Mesenchymal stem cell (in vitro differentiated cells and primary cell): ENCODE data around the gene ANKRD40CL.

Experiments
- DNase-seq: peaks from one replicate; pipeline ENCODE4 v3.0.0-alpha.2; 2013
- H2AFZ ChIP-seq: one replicate; pipeline ENCODE4 v1.6.1; 2013; ENCODE audit warnings: low read depth, mild to moderate bottlenecking, control low read depth, inconsistent platforms, low read length, moderate library complexity
- H2AK5ac ChIP-seq: 2 replicates; pipeline ENCODE4 v1.6.1; 2013; ENCODE audit warnings: low read length, moderate library complexity, mild to moderate bottlenecking, inconsistent platforms; ENCODE audit not compliant: severe bottlenecking
- H2BK120ac ChIP-seq: one replicate; pipeline ENCODE4 v1.6.1; 2013; ENCODE audit warnings: low read depth, mild to moderate bottlenecking, inconsistent platforms, low read length, moderate library complexity
- H2BK12ac ChIP-seq, 2 experiments: one replicate each; pipeline ENCODE4 v1.6.1; 2013; ENCODE audit warnings: inconsistent platforms in 2 of 2, low read length in 2 of 2, mild to moderate bottlenecking in 2 of 2, moderate library complexity in 2 of 2, control low read depth in 1 of 2
- H2BK15ac ChIP-seq: one replicate; pipeline ENCODE4 v1.6.1; 2013; ENCODE audit warnings: mild to moderate bottlenecking, low read depth, inconsistent platforms; ENCODE audit not compliant: poor library complexity, severe bottlenecking
- H2BK5ac ChIP-seq: 2 replicates; pipeline ENCODE4 v1.6.1; 2013; ENCODE audit warnings: low read depth, mild to moderate bottlenecking, low read length, control low read depth, inconsistent platforms; ENCODE audit not compliant: poor library complexity, severe bottlenecking
- H3K14ac ChIP-seq, 2 experiments: one replicate each; pipeline ENCODE4 v1.6.1; 2013; ENCODE audit warnings: inconsistent platforms in 2 of 2, low read length in 2 of 2, control low read depth in 1 of 2, mild to moderate bottlenecking in 1 of 2, moderate library complexity in 1 of 2
- H3K18ac ChIP-seq, 2 experiments: one replicate each; pipeline ENCODE4 v1.6.1; 2013; ENCODE audit warnings: inconsistent platforms in 2 of 2, low read length in 2 of 2, control low read depth in 1 of 2, low read depth in 1 of 2, mild to moderate bottlenecking in 1 of 2
- H3K23ac ChIP-seq, 2 experiments: one replicate each; pipeline ENCODE4 v1.6.1; 2013; ENCODE audit warnings: inconsistent platforms in 2 of 2, low read length in 2 of 2, mild to moderate bottlenecking in 2 of 2, moderate library complexity in 2 of 2, control low read depth in 1 of 2
- H3K27ac ChIP-seq: 2 replicates; pipeline ENCODE4 v1.5.1; 2013; ENCODE audit warnings: mild to moderate bottlenecking, moderate library complexity, low read length, control low read depth, inconsistent platforms; ENCODE audit not compliant: poor library complexity, severe bottlenecking
- H3K27me3 ChIP-seq, 2 experiments: 2 replicates each; pipeline versions ENCODE4 v1.6.1 to v1.7.0; 2013; ENCODE audit warnings: low read length in 2 of 2, mild to moderate bottlenecking in 2 of 2, moderate library complexity in 2 of 2, control low read depth in 1 of 2, inconsistent platforms in 1 of 2; ENCODE audit not compliant: control insufficient read depth in 1 of 2, insufficient read depth in 1 of 2
- H3K36me3 ChIP-seq, 2 experiments: 2 replicates each; pipeline versions ENCODE4 v1.6.1 to v1.7.0; 2013; ENCODE audit warnings: low read length in 2 of 2, control low read depth in 1 of 2, inconsistent platforms in 1 of 2, low read depth in 1 of 2, mild to moderate bottlenecking in 1 of 2; ENCODE audit not compliant: insufficient read depth in 2 of 2, control insufficient read depth in 1 of 2
- H3K4ac ChIP-seq, 2 experiments: one replicate each; pipeline ENCODE4 v1.6.1; 2013; ENCODE audit warnings: inconsistent platforms in 2 of 2, low read length in 2 of 2, mild to moderate bottlenecking in 2 of 2, moderate library complexity in 2 of 2, control low read depth in 1 of 2, low read depth in 1 of 2
- H3K4me1 ChIP-seq: 2 replicates; pipeline ENCODE4 v1.6.1; 2013; ENCODE audit warnings: low read depth, low read length, control low read depth; ENCODE audit not compliant: control insufficient read depth, insufficient read depth
- H3K4me2 ChIP-seq: 2 replicates; pipeline ENCODE4 v1.6.1; 2013; ENCODE audit warnings: low read length, mild to moderate bottlenecking, inconsistent platforms; ENCODE audit not compliant: poor library complexity, severe bottlenecking
- H3K4me3 ChIP-seq, 2 experiments: 2 replicates each; pipeline versions ENCODE4 v1.5.1 to v1.7.0; 2013; ENCODE audit warnings: low read length in 2 of 2, mild to moderate bottlenecking in 2 of 2, control low read depth in 1 of 2, low read depth in 1 of 2; ENCODE audit not compliant: insufficient read depth in 1 of 2
- H3K79me1 ChIP-seq: replicated peaks from 2 replicates; pipeline ENCODE4 v1.6.1; 2013; ENCODE audit warnings: mild to moderate bottlenecking, control low read depth, low read length, inconsistent platforms; ENCODE audit not compliant: poor library complexity, severe bottlenecking
- H3K9ac ChIP-seq: 2 replicates; pipeline ENCODE4 v1.7.0; 2013; ENCODE audit warnings: mild to moderate bottlenecking, low read length, moderate library complexity
- H3K9me3 ChIP-seq: 2 replicates; pipeline ENCODE4 v1.7.0; 2013; ENCODE audit warnings: mild to moderate bottlenecking, low read length; ENCODE audit not compliant: control insufficient read depth
- H4K8ac ChIP-seq: one replicate; pipeline ENCODE4 v1.6.1; 2013; ENCODE audit warnings: inconsistent platforms, mild to moderate bottlenecking, low read length, moderate library complexity
- H4K91ac ChIP-seq: one replicate; pipeline ENCODE4 v1.6.1; 2013; ENCODE audit warnings: mild to moderate bottlenecking, low read length, inconsistent platforms
- WGBS: methylation state at CpG from one replicate; pipeline ENCODE4 v1.1.7; 2013; ENCODE audit warnings: mixed read lengths; 5-methylcytosine and 5-hydroxymethylcytosine counted together

Gene ANKRD40CL

GRCh38 chr17:50771991-50772785 is 4.9 kb upstream of the ANKRD40CL start:
- Histone ChIP-seq H2BK12ac (no peak overlapping the region), H3K4me2 (no peak overlapping the region), H4K8ac (no peak overlapping the region), H2AK5ac (no peak overlapping the region), H3K36me3 (no peaks in the 10 kb centered on the region), H2BK120ac (no peak overlapping the region), H3K4ac (no peak overlapping the region), H3K27me3 (peaks cover 0 to 3% of the 10 kb centered on the region in 2 experiments), H3K4me3 (no peak overlapping the region), H2AFZ (no peak overlapping the region), H3K18ac (no peak overlapping the region), H4K91ac (no peak overlapping the region), H3K9me3 (no peaks in the 10 kb centered on the region), H2BK15ac (no peak overlapping the region), H2BK5ac (no peak overlapping the region), H3K79me1 (no peaks in the 10 kb centered on the region), H3K23ac (no peak overlapping the region), H3K9ac (no peak overlapping the region), H3K27ac (no peak overlapping the region), H3K4me1 (no peaks in the 10 kb centered on the region), H3K14ac (no peak overlapping the region)
- 80% methylated on average over 15 of the region's 15 CpGs for WGBS
- DNase-seq, result no peak

DNA sequence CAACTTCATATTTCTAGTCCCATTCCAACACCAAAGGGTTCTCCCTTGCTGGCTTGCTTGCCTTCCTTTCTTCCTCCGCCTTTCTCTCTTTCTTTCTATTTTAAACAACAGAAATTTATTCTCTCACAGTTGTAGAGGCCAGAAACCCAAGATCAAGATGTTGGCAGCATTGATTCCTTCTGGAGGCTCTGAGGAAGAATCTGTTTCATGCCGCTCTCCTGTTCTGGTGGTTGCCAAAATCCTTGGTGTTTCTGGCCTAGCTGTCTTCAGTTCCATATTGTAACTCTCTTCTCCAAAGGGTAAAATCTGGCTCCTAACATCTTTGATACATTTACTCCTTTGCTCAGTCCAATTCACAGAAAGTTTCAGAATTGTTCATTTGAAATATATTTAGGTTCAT is 3.0 kb upstream of the ANKRD40CL start:
- 97% methylated on average over 2 of the region's 2 CpGs for WGBS

GRCh38 chr17:50769884-50770283 is 2.6 kb upstream of the ANKRD40CL start:
- no peak overlapping the region for H3K23ac ChIP-seq
- no peak overlapping the region for H3K4me3 ChIP-seq
- WGBS, result 93% methylated on average over 6 of the region's 8 CpGs
- H3K14ac ChIP-seq, result no peak overlapping the region
- no peak overlapping the region for H3K9ac ChIP-seq
- no peak overlapping the region for H4K91ac ChIP-seq
- H2AFZ ChIP-seq, result no peak overlapping the region
- no peak overlapping the region for H2BK120ac ChIP-seq
- H3K79me1 ChIP-seq, result no peaks in the 10 kb centered on the region
- no peak overlapping the region for H2AK5ac ChIP-seq
- no peak for DNase-seq
- H3K27ac ChIP-seq, result no peak overlapping the region
- H3K4me1 ChIP-seq, result no peaks in the 10 kb centered on the region
- H3K36me3 ChIP-seq, result no peaks in the 10 kb centered on the region
- H2BK12ac ChIP-seq, result no peak overlapping the region
- no peak overlapping the region for H4K8ac ChIP-seq
- no peak overlapping the region for H3K4ac ChIP-seq
- H3K9me3 ChIP-seq, result no peaks in the 10 kb centered on the region
- H3K4me2 ChIP-seq, result no peak overlapping the region
- H2BK15ac ChIP-seq, result no peak overlapping the region
- H3K27me3 ChIP-seq, result peaks cover 0 to 3% of the 10 kb centered on the region in 2 experiments
- no peak overlapping the region for H3K18ac ChIP-seq
- H2BK5ac ChIP-seq, result no peak overlapping the region

More for the DNA sequence above, 3.0 kb upstream of the ANKRD40CL start:
- H3K79me1 ChIP-seq, result no peaks in the 10 kb centered on the region
- H3K36me3 ChIP-seq, result no peaks in the 10 kb centered on the region
- H4K8ac ChIP-seq, result no peak overlapping the region
- H3K18ac ChIP-seq, result no peak overlapping the region
- no peak overlapping the region for H2AK5ac ChIP-seq
- no peak overlapping the region for H2BK15ac ChIP-seq
- H3K4ac ChIP-seq, result no peak overlapping the region
- peaks cover 0 to 3% of the 10 kb centered on the region in 2 experiments for H3K27me3 ChIP-seq
- H2AFZ ChIP-seq, result no peak overlapping the region
- no peak overlapping the region for H3K9ac ChIP-seq
- H3K14ac ChIP-seq, result no peak overlapping the region
- DNase-seq, result no peak
- no peaks in the 10 kb centered on the region for H3K9me3 ChIP-seq
- no peak overlapping the region for H3K23ac ChIP-seq
- no peak overlapping the region for H3K4me2 ChIP-seq
- no peak overlapping the region for H2BK5ac ChIP-seq
- no peaks in the 10 kb centered on the region for H3K4me1 ChIP-seq
- H2BK12ac ChIP-seq, result no peak overlapping the region
- no peak overlapping the region for H3K4me3 ChIP-seq
- no peak overlapping the region for H3K27ac ChIP-seq
- no peak overlapping the region for H4K91ac ChIP-seq
- no peak overlapping the region for H2BK120ac ChIP-seq

DNA sequence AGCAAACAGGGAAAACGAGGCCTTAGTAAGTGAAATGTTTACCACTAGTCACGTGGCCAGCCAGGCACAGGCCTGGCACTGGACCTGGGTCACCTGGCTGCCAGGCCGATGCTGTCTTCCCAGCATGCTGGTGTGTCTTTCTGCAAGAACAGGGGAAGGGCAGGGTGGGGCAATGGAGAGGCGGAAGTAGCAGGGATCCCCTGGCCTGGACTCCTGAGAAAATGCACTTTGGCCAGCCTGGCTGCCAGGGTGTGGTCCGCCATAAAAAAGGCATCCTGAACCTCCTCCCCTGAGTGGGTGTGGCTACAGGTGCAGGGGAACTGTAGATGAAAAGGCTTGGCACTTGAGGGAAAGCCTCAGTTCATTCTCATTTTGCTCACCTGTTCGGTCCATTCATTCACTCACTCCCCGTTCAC is 1.0 kb upstream of the ANKRD40CL start:
- DNase-seq, result no peak
- no peak overlapping the region for H3K14ac ChIP-seq
- no peak overlapping the region for H4K91ac ChIP-seq
- H3K36me3 ChIP-seq, result no peaks in the 10 kb centered on the region
- H3K27ac ChIP-seq, result no peak overlapping the region
- no peak overlapping the region for H2BK15ac ChIP-seq
- H2AFZ ChIP-seq, result no peak overlapping the region
- no peak overlapping the region for H3K18ac ChIP-seq
- H3K27me3 ChIP-seq, result peaks cover 0 to 3% of the 10 kb centered on the region in 2 experiments
- 78% methylated on average over 7 of the region's 7 CpGs for WGBS
- no peak overlapping the region for H2BK12ac ChIP-seq
- H4K8ac ChIP-seq, result no peak overlapping the region
- no peak overlapping the region for H3K9ac ChIP-seq
- H2BK5ac ChIP-seq, result no peak overlapping the region
- no peaks in the 10 kb centered on the region for H3K9me3 ChIP-seq
- H3K4me2 ChIP-seq, result no peak overlapping the region
- no peak overlapping the region for H3K23ac ChIP-seq
- no peak overlapping the region for H2BK120ac ChIP-seq
- H3K79me1 ChIP-seq, result no peaks in the 10 kb centered on the region
- no peak overlapping the region for H3K4me3 ChIP-seq
- no peak overlapping the region for H2AK5ac ChIP-seq
- H3K4ac ChIP-seq, result no peak overlapping the region
- H3K4me1 ChIP-seq, result no peaks in the 10 kb centered on the region
